Measurements from ENCODE around the gene TMEM243.
"Not testable (repeated sequence)": the region's sequence is repeated elsewhere in the genome, so short reads cannot be mapped to it uniquely, and the experiment has no call there.

Gene TMEM243

DNA sequence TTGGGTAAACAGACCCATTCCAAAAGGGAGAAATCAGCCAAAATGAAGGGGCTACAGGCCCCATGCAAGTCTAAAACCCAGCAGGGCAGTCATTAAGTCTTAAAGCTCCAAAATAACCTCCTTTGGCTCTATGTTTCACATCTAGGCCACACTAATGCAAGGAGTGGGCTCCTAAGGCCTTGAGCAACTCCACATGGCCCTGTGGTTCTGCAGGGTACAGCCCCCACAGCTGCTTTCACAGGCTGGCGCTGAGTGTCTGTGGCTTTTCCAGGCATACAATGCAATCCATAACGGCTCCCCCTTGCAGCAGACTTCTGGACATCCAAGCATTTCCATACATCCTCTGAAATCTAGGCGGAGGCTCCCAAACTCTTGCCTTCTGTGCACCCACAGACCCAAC, 9.0 kb downstream of the TMEM243 start:
- no peak for DNase-seq (ENCODE audit: low read depth)

DNA sequence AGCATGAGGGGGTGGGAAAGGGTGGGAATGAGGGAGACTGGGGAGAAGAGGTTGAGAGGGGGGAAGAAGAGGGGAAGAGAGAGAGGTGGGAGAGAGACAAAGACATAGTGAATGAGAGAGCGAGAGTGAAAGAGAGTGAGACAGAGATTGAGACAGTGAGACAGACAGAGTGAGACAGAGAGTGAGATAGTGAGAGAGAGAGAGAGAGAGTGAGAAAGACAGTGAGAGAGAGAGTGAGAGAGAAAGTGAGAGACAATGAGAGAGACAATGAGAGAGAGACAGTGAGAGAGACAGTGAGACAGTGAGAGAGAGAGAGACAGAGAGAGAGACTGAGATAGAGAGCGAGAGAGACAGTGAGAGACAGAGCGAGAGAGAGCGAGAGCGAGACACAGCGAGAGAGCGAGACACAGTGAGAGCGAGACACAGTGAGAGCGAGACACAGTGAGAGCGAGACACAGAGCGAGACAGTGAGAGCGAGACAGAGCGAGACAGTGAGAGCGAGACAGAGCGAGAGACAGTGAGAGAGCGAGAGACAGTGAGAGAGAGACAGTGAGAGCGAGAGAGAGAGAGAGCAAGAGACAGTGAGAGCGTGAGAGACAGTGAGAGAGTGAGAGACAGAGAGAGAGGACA, 10.1 kb downstream of the TMEM243 start:
- no peak for DNase-seq (ENCODE audit: low read depth)

DNA sequence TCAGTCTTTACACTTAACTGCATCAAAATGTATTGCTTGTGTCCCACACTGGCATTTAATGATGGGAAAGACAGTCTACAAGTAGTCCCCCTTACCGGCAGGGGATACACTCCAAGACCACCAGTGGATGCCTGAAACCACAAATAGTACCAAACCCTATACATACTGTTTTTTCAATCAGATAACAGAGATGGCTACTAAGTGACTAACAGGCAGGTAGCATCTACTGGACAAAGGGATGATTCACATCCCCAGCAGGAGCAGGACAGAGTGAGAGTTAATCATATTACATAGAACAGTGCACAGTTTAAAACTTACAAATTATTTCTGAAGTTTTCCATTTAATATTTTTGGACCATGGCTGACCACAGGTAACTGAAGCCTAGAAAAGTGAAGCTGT, 13.2 kb downstream of the TMEM243 start:
- DNase-seq (ENCODE audit: low read depth) = no peak

DNA sequence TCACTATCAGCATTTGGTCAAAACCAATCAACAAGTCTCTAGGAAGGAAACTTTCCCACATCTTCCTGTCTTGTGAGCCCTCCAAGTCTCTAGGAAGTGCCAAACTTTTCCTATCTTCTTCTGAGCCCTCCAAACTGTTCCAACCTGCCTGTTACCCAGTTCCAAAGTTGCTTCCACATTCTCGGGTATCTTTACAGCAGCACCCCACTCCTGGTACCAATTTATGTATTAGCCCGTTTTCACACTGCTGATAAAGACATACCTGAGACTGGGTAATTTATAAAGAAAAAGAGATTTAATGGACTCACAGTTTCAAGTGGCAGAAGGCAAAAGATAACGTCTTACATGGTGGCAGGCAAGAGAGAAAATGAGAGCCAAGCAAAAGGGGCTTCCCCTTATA, 13.8 kb downstream of the TMEM243 start:
- not testable (repeated sequence) for DNase-seq (ENCODE audit: low read depth)

DNA sequence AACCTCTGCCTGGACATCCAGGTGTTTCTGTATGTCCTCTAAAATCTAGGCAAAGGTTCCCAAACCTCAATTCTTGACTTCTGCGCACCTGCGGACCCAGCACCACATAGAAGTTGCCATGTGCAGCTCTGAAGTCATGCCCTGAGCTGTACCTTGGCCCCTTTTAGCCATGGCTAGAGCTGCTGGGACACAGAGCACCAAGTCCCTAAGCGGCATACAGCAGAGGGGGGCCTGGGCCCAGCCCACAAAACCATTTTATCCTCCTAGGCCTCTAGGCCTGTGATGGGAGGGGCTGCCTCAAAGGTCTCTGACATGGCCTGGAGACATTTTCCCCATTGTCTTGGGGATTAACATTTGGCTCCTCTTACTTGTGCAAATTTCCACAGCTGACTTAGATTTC, 14.6 kb downstream of the TMEM243 start:
- DNase-seq (ENCODE audit: low read depth) = no peak

DNA sequence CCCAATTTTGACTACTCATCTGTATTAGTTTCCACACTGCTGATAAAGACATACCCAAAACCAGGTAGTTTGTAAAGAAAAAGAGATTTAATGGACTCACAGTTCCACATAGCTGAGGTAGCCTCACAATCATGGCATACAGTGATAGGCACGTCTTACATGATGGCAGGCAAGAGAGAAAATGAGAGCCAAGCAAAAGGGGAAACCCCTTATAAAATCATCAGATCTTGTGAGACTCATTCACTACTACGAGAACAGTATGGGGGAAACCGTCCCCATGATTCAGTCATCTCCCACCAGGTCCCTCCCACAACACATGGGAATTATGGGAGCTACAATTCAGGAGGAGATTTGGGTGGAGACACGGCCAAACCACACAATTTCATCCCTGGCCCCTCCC, 15.6 kb downstream of the TMEM243 start:
- DNase-seq (ENCODE audit: low read depth) = not testable (repeated sequence)

DNA sequence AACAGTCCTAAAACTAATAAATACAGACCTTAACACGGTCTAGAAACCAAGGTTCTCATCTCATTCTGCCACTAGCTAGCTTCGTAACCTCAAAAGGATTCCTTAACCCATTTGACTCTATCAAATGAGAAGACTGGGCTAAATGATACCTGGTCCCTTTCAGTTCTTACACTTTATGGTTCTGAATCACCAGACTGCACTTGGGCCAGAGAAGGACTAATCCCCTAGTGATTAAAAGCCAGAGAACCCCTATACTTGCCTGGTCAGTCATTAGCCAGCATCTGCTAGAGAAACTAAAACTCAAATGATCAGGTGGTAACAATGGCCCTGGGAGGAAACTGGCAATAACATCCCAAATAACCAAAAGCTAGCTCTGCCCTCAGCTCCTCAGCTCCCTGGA, 16.8 kb downstream of the TMEM243 start:
- no peak for DNase-seq (ENCODE audit: low read depth)

DNA sequence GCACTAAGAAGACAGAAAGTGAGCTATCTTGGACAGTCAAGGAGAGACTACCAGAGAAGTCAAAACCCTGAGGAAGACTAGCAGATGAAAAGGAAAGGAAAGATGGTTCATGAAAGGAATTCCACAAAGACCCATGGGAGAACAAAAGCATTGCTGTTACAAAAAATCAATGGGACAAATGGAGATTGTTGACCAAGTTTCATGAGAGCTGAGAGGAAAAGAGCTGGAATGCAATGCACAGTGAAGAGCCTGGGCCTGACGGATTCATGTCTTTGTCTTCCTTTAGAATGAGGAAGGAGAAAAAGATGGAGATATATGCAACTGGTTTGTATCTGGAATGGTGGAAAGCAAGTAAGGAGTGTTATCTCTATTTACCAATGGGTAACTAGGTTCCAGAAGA, 17.3 kb downstream of the TMEM243 start:
- no peak for DNase-seq (ENCODE audit: low read depth)

DNA sequence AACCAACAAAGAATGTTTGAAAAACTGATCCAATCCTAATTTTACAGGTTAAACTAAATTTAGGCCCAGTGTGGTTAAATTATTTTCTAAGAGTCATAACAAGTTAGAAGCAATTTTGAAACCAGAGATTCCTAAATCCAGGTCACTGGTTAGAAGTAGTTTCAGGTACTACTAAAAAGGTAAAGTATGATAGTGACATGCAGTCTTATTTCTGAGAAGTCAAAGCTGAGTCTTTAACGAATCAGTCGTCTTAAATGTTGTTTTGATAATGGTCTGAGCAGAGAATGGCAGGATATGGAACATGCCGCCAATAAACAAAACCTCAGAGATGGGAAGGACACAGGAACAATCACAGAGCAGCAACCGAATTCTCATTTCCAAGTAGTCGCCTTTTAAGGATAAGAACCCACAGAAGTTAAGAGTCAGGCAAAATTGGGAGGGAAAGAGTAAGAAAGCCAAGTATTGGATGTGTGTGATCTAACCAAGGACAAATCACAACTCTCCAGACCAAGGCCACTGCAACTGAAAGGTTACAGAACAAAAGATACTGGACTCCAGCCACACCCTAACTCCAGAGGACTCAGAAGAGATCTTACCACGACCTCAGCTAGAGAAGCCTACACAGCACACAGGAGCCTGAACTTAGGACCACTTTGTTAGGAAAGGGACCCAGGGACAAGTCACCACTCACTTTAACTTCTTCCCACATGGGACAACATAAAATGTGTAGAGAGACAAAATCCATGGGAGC, 19.7 kb downstream of the TMEM243 start:
- no peak for DNase-seq (ENCODE audit: low read depth)

DNA sequence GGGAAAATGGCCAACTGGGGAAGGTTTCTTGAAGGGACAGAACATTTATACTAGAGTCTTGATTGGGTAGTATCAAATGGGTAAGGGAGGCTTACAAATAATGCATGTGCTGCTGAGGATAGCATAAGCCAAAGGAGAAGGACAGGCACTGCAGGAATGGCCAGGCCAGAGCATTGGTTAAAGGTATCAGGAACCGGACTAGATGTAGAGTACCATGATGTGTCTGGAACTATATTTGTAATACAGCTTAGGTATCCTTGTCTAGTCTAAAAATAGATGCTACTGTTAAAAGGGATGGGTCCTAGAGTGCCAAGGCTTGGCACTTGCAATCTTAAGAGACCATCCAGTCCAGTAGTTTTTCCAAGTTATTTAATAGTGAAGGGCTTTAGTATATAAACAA, 20.3 kb downstream of the TMEM243 start:
- no peak for DNase-seq (ENCODE audit: low read depth)

DNA sequence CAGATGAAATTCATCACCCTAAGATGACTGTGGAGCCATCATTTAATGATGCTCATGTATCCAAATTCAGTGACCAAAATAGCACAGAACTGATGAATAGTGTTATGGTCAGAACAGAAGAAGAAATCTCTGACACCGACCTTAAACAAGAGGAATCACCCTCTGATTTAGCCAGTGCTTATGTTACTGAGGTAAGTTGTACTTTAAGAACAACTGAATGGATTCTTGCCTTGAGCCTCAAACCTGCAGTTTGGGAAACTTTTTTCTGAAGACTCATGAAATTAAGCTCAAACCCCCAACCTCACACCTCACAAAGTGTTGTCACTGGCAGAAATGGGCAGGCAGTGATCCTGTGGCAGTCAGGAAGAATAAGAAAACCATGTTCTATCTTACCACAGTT, 25.6 kb downstream of the TMEM243 start:
- no peak for DNase-seq (ENCODE audit: low read depth)

DNA sequence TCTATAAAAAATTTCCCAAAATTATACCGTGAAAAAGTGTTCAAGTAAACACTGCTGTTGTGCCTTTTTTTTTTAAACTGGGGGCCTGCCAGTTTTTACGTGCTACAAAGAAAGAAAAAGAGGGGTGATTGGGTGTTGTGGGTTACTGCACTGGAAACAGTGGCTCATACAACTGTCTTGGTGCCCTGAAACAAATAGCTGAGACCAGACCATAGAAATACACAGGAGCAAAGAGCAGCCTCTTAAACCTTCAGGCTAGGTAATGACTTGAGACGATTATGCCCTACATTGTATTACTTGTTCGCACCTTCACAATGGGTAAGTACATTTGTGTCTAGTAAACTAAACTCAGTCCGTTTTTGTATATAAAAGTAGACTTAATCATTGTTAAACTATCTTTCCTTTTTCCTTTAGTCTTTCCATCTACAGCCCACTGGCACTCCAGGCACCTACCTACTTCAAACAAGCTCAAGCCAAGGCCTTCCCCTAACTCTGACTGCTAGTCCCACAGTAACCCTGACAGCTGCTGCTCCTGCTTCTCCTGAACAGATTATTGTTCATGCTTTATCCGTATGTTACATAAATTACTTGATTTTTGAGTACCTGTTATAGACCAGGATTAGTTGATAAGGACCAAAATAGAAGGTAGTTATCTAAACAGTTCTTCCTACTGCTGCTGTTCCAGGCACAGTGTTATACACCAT, 26.6 kb downstream of the TMEM243 start:
- no peak for DNase-seq (ENCODE audit: low read depth)

DNA sequence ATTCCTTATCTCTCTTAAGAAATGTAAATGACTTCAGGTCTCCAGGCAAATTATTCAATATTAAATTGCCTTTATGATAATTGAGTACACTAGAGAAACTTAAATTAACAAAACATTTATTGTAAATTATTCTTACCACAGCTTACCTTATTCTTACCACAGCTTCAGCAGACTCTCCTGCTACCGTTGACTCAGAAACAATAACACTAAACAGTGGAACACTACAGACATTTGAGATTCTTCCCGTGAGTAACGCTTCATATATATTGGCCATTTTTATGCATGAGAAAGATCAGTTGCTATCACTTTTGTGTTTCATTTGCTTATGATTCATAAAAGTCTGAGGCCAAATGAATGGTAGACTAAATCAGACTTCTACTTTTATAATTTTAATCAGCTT, 28.7 kb downstream of the TMEM243 start:
- no peak for DNase-seq (ENCODE audit: low read depth)

DNA sequence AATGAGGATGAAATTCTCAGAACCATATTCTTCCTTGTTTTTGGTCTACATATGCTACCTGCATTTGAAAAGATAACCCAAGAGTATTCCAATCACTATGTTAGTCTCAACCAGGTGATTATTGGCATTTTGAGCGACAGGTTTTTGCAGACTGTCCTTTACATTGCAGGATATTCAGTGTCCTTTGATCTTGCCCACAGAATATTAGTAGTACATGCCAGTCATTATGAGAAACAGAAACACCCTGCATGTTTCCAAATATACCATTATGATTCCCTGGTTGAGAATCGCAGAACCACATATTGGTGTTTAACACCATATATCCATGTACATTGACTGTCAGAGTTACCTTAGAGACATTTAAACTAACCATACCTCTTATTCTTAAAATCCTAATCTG, 30.6 kb downstream of the TMEM243 start:
- no peak for DNase-seq (ENCODE audit: low read depth)

DNA sequence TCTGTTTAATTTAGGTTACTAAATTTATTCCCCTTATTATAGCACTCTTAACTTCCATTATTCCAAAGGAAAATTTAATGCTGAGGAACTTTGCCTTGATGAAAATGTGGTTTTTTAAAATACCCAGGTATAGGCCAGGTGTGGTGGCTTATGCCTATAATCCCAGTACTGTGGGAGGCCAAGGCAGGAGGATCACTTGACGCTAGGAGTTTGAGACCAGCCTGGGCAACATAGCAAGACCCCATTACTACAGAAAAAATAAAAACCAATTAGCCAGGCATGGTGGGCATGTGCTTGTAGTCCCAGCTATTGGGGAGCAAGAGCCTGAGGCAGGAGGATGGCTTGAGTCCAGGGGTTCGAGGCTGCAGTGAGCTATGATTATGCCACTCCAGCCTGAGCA, 32.4 kb downstream of the TMEM243 start:
- no peak for DNase-seq (ENCODE audit: low read depth)

DNA sequence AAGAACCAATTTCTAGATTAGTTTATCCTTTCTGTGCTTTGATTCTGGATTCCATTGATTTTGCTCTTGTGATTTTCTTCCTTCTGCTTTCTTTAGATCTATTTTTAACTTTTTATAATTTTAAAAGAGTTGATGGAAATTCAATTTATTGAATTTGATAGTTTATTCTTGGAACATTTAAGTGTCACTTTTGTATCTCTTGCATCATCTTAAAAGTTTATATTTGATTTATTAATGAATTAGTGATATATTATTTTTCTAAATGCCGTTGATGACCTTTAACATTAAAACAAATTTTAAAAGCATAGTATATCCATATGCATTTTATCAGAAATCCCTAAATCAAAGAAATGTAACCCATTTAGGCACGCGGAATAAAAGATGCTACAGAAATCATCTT, 40.4 kb downstream of the TMEM243 start:
- DNase-seq (ENCODE audit: low read depth) = no peak

DNA sequence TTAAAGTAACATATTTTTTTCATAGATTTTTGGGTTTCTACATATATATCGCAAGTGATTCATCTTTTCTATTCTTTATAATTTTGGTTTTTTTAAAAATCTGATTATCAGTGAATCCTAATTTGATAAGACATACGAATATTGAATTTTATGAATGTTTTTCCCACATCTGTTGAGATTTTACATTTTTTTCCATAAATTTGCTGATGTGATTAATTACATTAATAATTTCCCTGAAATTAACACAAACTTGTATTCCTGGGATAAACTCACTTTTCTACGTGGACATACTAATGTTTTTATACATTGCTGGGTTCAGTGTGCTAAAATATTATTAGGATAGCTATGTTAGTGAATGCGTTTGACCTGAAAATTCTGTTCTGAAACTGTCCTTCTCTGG, 41.2 kb downstream of the TMEM243 start:
- DNase-seq (ENCODE audit: low read depth) = no peak

DNA sequence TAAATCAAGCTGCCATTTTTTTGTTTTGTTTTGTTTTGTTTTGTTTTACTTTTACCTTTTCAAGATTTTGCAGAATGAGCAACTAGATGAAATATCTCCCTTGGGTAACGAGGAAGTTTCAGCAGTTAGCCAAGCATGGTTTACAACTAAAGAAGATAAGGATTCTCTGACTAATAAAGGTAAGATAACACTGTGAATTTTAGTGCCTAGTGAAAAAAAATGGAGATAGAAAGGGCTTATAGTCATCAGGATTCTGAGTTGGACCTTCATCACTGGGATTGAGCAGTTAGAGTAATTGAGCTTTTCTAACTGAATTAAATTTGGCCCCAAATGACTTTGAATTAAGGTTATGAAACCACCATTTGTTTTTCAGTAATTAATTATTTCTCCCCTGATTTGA, 46.1 kb downstream of the TMEM243 start:
- DNase-seq (ENCODE audit: low read depth) = no peak

DNA sequence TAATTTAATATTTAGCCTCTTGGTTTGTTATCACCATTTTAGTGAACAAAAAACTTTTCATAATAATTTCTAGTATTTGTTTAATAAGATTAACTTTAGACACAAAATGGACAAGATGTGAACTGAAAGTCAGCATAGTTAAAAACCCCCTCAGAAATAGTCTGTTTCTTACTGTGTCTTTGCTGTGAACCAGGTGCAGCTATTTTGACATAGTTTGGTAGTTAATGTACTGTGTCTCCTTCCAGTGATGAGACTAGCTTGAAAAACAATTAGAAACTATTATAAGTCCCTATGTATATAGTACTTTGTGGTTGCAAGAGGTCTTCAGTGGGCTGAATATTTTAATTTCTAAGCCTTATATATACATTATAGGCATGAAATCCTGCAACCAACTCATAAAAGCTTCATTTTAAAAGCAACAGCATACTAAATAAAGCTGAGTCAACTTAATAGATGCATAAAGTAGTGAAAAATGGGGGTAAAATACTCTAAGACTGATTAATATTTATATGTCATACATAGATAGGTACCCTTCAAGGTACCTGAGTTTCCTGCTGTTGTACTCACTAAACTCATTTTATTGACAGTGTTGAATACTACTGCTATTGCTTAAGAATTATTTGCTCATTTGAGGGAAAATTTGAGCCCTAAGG, 48.1 kb downstream of the TMEM243 start:
- DNase-seq (ENCODE audit: low read depth) = no peak

DNA sequence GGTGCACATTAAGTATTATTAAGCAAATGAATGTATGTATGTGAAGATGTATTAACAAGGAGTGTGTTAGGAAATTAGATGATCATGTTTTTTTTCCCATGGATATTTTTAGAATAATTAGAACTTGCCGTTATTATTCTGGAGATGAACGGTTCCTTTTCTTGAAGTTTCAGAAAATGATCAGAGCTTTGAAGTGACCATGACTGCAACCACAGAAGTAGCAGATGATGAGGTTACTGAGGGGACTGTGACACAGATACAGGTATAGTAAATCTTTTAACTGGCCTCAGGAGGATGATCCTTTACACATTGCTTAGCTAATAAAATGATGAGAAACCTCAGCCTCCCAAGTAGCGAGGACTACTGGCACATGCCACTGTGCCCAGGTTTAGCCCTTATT, 48.7 kb downstream of the TMEM243 start:
- DNase-seq (ENCODE audit: low read depth) = no peak

DNA sequence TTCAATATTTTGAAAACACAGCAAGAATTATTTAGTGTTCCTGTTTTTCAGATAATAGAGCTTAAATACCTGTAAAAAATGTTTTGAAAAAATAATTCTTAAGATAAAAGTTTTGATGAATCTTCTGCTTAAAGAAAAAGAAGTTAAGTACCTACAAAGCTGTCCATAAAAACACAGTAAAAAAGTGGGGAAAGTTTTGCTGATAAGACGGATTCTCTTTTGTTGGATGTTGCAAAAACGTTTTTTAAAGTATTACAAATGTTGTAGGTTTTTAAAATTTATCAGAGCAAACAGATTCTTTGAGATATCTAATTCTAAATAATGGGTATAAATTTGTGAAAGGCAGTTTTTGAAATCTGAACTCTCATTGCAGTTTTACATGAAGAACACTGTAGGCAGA, 55.1 kb downstream of the TMEM243 start:
- no peak for DNase-seq (ENCODE audit: low read depth)

DNA sequence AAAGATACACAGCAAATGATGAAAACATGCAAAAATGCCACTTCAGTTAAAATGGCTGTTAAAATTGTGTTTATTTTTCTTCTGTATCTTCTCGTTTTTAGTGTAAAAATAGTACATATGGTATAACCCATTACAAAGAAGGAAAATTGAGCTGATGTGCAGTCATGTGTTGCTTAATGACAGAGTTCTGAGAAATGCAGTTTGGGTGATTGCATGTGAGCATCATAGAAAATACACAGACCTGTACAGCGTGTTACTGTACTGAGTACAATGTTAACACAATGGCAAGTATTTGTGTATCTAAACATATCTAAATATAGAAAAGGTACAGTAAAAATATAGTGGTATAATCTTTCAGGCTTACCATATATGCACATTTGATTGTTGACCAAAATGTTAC, 60.0 kb downstream of the TMEM243 start:
- no peak for DNase-seq (ENCODE audit: low read depth)

DNA sequence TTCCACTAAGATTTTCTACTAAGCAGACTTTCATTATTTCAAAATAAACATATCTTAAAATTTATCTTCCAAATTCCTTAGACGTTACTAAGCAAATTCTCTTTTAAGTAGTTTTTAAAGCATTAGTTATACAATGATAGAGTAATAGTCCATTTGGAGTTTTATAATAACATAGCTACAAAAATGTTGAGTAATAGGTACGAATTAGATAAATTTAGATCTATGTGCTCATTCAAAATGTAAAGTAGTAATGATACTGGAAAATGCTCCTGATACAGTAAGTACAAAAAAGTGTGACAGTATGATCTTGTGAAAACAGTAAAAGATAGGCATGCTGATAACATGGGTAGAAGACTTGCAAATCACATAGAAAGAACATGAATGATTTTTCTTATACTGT, 62.8 kb downstream of the TMEM243 start:
- no peak for DNase-seq (ENCODE audit: low read depth)
